Keratinocyte (primary cell): Measurements from ENCODE around the gene POP5.

Experiments used
- CTCF ChIP-seq, 3 experiments: IDR thresholded peaks in 1 of 3; conservative IDR thresholded peaks in 1 of 3; optimal IDR thresholded peaks in 1 of 3; 2 replicates in 2 of 3; 3 replicates in 1 of 3; pipeline versions ENCODE3 to v1.5.1; 2011; ENCODE audit warnings: low read length in 3 of 3, mild to moderate bottlenecking in 3 of 3, moderate library complexity in 2 of 3, control low read depth in 1 of 3, inconsistent platforms in 1 of 3; ENCODE audit not compliant: insufficient read depth in 2 of 3; ENCODE audit errors: extremely low read depth in 1 of 3
- EZH2 ChIP-seq: IDR thresholded peaks from one replicate; pipeline ENCODE4 v1.6.1; 2012; ENCODE audit warnings: inconsistent platforms, mild to moderate bottlenecking, low read length, moderate library complexity

GRCh38 chr12:120583478-120584030, 2.4 kb upstream of the POP5 start:
- TF ChIP-seq CTCF (optimal IDR thresholded peaks at IDR 0.05 in 1 of 3, IDR thresholded peaks at IDR 0.05 in 1 of 3, conservative IDR thresholded peaks at IDR 0.05 in 1 of 3; ENCODE audit: extremely low read depth in 1 of 3, insufficient read depth in 2 of 3, low read length in 3 of 3): peak; percentile 89 to 98 (median 92)
- TF ChIP-seq EZH2: no peak
